PFSK-1 (cell line): ENCODE results near the gene CTRL.

Experiments
- POLR2AphosphoS5 ChIP-seq: IDR thresholded peaks from 2 replicates; pipeline ENCODE4 v1.6.1; 2012; ENCODE audit warnings: low read depth, mild to moderate bottlenecking, control low read depth, low read length, moderate library complexity
- SIN3A ChIP-seq: IDR thresholded peaks from 2 replicates; pipeline ENCODE4 v1.6.1; 2012; ENCODE audit warnings: mild to moderate bottlenecking, low read length, moderate library complexity, borderline replicate concordance; ENCODE audit not compliant: insufficient read depth
- TAF1 ChIP-seq: IDR thresholded peaks from 2 replicates; pipeline ENCODE4 v1.6.1; 2012; ENCODE audit warnings: low read length, control low read depth, borderline replicate concordance; ENCODE audit not compliant: insufficient read depth
- TF ChIP-seq, protein P1 (sequence below), 2 experiments: IDR thresholded peaks; 2 replicates each; pipeline versions ENCODE4 v1.6.1 to v1.8.0; 2011 to 2012; ENCODE audit warnings: low read depth in 2 of 2, low read length in 2 of 2, control low read depth in 1 of 2, inconsistent platforms in 1 of 2, mild to moderate bottlenecking in 1 of 2, moderate library complexity in 1 of 2; ENCODE audit not compliant: insufficient read depth in 1 of 2

- no peak; the same call in 1 of the 2 replicates for TF ChIP-seq POLR2AphosphoS5
- no peak for TF ChIP-seq SIN3A
- no peak for TF ChIP-seq TAF1
- TF ChIP-seq, protein P1, sequence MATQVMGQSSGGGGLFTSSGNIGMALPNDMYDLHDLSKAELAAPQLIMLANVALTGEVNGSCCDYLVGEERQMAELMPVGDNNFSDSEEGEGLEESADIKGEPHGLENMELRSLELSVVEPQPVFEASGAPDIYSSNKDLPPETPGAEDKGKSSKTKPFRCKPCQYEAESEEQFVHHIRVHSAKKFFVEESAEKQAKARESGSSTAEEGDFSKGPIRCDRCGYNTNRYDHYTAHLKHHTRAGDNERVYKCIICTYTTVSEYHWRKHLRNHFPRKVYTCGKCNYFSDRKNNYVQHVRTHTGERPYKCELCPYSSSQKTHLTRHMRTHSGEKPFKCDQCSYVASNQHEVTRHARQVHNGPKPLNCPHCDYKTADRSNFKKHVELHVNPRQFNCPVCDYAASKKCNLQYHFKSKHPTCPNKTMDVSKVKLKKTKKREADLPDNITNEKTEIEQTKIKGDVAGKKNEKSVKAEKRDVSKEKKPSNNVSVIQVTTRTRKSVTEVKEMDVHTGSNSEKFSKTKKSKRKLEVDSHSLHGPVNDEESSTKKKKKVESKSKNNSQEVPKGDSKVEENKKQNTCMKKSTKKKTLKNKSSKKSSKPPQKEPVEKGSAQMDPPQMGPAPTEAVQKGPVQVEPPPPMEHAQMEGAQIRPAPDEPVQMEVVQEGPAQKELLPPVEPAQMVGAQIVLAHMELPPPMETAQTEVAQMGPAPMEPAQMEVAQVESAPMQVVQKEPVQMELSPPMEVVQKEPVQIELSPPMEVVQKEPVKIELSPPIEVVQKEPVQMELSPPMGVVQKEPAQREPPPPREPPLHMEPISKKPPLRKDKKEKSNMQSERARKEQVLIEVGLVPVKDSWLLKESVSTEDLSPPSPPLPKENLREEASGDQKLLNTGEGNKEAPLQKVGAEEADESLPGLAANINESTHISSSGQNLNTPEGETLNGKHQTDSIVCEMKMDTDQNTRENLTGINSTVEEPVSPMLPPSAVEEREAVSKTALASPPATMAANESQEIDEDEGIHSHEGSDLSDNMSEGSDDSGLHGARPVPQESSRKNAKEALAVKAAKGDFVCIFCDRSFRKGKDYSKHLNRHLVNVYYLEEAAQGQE (IDR thresholded peaks at IDR 0.05; ENCODE audit: insufficient read depth in 1 of 2, low read depth in 2 of 2, low read length in 2 of 2): no peak
Measured at GRCh38 chr16:67936880-67937605, 5.4 kb upstream of the CTRL start.
